NCI-H524 (cell line): Measurements from ENCODE around the gene LRRC23.
A peak's percentile ranks its signal among the peaks of the same experiment; 100 is the strongest.
"Not testable (repeated sequence)": the region's sequence is repeated elsewhere in the genome, so short reads cannot be mapped to it uniquely, and the experiment has no call there.

Source experiments
- DNase-seq, 2 experiments: peaks; one replicate each; lab custom pipeline; 2025; lab: John Stamatoyannopoulos, UW

Gene LRRC23

GRCh38 chr12:6902448-6902847 is 2.2 kb upstream of the LRRC23 start:
- DNase-seq = no peak

GRCh38 chr12:6903722-6904121 is 900 bp upstream of the LRRC23 start:
- DNase-seq = no peak

GRCh38 chr12:6905414-6906040 is 905 bp downstream of the LRRC23 start:
- DNase-seq = no peak

GRCh38 chr12:6908141-6908540 is 3.5 kb downstream of the LRRC23 start:
- DNase-seq = not testable (repeated sequence)

- DNase-seq = no peak
Observed at GRCh38 chr12:6909421-6910145, 5.0 kb downstream of the LRRC23 start.

GRCh38 chr12:6912164-6912935 is 7.7 kb downstream of the LRRC23 start:
- no peak for DNase-seq

GRCh38 chr12:6914246-6914946 is 9.8 kb downstream of the LRRC23 start, which contains the start of gene ENO2:
ENO2 (plus strand) TSS chr12:6914580; CDS start chr12:6915833, 1,253 bp downstream.
- DNase-seq = peak in 1 of 2 experiments; percentile 55

GRCh38 chr12:6914947-6915788 is 10.5 kb downstream of the LRRC23 start:
- no peak for DNase-seq

- DNase-seq = no peak
Observed at GRCh38 chr12:6915789-6916285, 11.2 kb downstream of the LRRC23 start.

GRCh38 chr12:6916426-6917200 is 12.0 kb downstream of the LRRC23 start:
- DNase-seq = no peak

GRCh38 chr12:6917491-6918231 is 13.0 kb downstream of the LRRC23 start:
- DNase-seq = no peak

- no peak for DNase-seq
Observed at GRCh38 chr12:6919588-6919987, 15.0 kb downstream of the LRRC23 start.

GRCh38 chr12:6921539-6921938 is 16.9 kb downstream of the LRRC23 start:
- no peak for DNase-seq

GRCh38 chr12:6921996-6922946 is 17.6 kb downstream of the LRRC23 start:
- no peak for DNase-seq

- DNase-seq = no peak
Observed at GRCh38 chr12:6923003-6923732, 18.5 kb downstream of the LRRC23 start.

GRCh38 chr12:6923851-6924250 is 19.2 kb downstream of the LRRC23 start:
- no peak for DNase-seq

GRCh38 chr12:6925239-6925539 is 20.6 kb downstream of the LRRC23 start:
- no peak for DNase-seq
